H54 (cell line): ENCODE measurements around the gene TFB2M.

Source experiments
- DNase-seq: peaks from one replicate; pipeline ENCODE4 v3.0.0; 2011; ENCODE audit warnings: low spot score, mixed read lengths; ENCODE audit not compliant: insufficient read length
- FAIRE-seq: peaks from 3 replicates; lab custom pipeline; 2011; peaks lifted over from hg19 to GRCh38; lab: Jason Lieb, UNC
- POLR2A ChIP-seq: IDR thresholded peaks from 2 replicates; pipeline ENCODE4 v1.6.1; 2011; ENCODE audit warnings: low read depth, mild to moderate bottlenecking, low read length

TFB2M gene

GRCh38 chr1:246552110-246552509 lies 14.0 kb downstream of the TFB2M start:
- DNase-seq (no peak), FAIRE-seq (no peak)
- no peak for TF ChIP-seq POLR2A

GRCh38 chr1:246550402-246550801 lies 15.7 kb downstream of the TFB2M start:
- no peak for FAIRE-seq
- DNase-seq = no peak
- no peak for TF ChIP-seq POLR2A

GRCh38 chr1:246549665-246550064 lies 16.4 kb downstream of the TFB2M start:
- DNase-seq (no peak), FAIRE-seq (no peak)
- no peak for TF ChIP-seq POLR2A

DNA sequence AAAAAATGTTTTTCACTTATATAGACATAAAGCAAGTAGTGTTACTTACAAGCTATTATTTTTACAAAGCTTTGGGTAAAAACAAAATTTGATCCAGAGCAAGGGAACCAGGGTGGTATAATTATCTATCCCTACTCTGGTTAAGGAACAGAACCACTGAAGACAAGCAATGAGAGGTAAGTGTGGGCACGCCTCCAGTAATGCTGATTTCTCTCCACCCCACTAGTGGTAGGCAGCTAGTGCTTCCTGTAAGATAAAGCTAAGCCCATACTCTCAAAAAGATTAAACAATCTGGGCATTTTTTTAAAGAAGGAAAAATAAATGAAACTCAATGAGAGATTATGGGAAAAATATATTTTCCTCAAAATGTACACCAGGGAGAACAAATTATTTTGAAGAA lies 22.1 kb downstream of the TFB2M start:
- TF ChIP-seq POLR2A = no peak
- DNase-seq (no peak), FAIRE-seq (no peak)

- TF ChIP-seq POLR2A = no peak
- FAIRE-seq = no peak
- no peak for DNase-seq
Observed at GRCh38 chr1:246540738-246541491, 25.1 kb downstream of the TFB2M start.

DNA sequence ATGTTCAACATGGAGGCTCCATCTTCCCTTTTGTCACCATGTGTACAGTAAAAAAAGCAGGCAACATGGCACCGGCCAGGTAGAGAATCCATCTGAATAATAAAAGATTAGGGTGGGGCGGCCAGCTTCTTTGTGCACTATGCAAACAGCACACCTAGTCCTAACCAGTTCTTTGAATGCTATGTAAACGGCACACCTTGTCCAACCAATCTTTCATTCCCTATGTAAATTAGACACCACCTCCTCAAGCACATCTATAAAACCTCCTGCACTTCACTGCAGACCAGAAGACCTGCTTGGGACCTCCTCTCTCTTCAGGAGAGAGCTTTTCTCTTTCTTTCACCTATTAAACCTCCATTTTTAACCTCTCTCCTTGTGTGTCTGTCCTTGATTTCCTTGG lies 28.2 kb downstream of the TFB2M start:
- TF ChIP-seq POLR2A = no peak
- DNase-seq (no peak), FAIRE-seq (no peak)

DNA sequence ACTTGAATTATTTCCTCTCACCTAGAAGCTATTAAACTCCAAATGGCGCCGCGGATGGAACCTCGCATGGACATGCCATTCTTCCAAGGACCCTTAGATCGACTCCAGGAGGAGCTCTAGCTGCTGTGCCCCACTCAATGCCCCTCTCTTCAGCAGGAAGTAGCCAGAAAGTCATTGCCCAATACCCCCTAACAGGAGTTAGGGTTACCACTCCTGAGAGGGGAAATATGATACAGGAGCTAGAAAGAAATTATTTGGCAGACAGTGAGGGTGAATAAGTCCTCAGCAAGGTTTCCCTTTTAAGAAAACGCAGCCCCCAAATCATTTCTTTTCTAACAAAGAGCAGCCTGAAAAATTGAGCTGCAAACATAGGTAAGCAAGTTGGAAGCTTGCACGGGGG lies 28.6 kb downstream of the TFB2M start:
- no peak for DNase-seq
- FAIRE-seq = no peak
- TF ChIP-seq POLR2A = no peak

- no peak for TF ChIP-seq POLR2A
- no peak for FAIRE-seq
- no peak for DNase-seq
Observed at GRCh38 chr1:246534114-246534513, 31.9 kb downstream of the TFB2M start.

- FAIRE-seq = no peak
- no peak for TF ChIP-seq POLR2A
Observed at GRCh38 chr1:246533371-246533905, 32.6 kb downstream of the TFB2M start.

DNA sequence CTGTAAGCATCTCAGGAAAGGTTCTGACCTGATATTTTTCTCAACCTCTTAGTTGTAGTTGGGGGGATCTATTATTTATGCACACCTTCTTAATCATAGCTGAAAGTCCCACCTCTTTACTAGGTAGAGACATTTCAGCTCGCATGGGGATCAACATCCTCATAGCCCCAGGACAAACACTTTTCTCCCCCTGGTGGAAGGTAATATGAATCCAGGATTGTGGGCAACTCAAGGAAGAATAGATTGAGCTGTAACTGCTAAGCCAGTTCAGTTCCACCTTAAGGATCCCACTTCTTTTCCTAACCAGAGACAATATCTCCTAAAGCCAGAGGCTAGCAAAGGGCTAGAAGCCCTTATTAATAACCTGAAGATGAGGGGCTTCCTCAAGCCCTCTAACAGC lies 33.5 kb downstream of the TFB2M start:
- no peak for FAIRE-seq
- no peak for TF ChIP-seq POLR2A
- DNase-seq = no peak

More at GRCh38 chr1:246533371-246533905, 32.6 kb downstream of the TFB2M start:
- DNase-seq = no peak

- TF ChIP-seq POLR2A = no peak
- no peak for FAIRE-seq
- DNase-seq = no peak
Observed at GRCh38 chr1:246530482-246530881, 35.6 kb downstream of the TFB2M start.

GRCh38 chr1:246528933-246529731 lies 36.9 kb downstream of the TFB2M start:
- no peak for TF ChIP-seq POLR2A
- FAIRE-seq (no peak), DNase-seq (no peak)

DNA sequence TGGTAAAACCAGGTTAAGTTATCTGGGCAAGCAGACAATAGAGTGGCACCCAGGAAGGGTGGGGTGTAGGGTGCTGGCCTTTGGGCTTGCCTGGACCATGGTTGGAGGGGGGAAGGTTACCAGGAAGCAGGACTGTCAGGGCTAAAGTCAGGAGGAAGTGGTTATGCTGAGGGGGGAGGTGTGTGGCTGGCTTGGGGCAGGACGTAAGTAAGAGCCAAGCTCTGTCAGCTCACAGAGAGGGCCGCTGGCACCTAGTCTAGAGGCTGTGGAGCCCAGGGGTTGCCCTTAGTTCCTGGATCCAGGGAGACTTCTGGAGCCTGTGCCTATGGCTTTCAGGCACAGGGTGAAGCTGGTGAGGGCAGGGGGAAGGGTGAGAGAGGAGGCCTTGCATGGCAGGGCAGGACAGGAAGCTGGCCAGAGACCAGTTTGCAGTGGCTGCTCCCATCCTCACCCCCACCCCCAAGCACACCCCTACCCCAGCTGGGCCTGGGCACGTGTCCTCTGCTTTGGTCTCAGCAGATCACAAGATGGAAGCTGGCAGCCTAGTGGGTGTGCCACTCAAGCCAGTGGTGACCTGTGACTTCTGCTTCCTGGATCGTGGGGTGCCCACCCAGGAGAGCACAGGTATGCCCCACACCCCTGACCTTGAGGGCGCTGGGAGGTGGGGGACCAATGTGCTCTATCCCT lies 38.5 kb downstream of the TFB2M start:
- no peak for FAIRE-seq
- DNase-seq = no peak
- TF ChIP-seq POLR2A = no peak

GRCh38 chr1:246526915-246527314 lies 39.1 kb downstream of the TFB2M start:
- no peak for TF ChIP-seq POLR2A
- FAIRE-seq = no peak
- no peak for DNase-seq
